A549 (cell line): ENCODE measurements around the gene LTB. TPM values are rescaled to one million over a fixed set of nuclear protein-coding genes. Genes with fewer than 3 reads are reported as not detected.

Experiments used
- ATAC-seq, 2 experiments: fragments of 200-7000 bp in 1 of 2; fragments of >200 bp in 1 of 2; cut with Nextera tagmentation in 1 of 2; cut with Tn5 transposase in 1 of 2; 3 replicates each; pipeline versions ENCODE4 v1.8.0 to v1.9.1; 2018 to 2020; ENCODE audit warnings: mild to moderate bottlenecking in 1 of 2, moderate library complexity in 1 of 2
- CTCF ChIA-PET: fragments of 300-600 bp; sonication (Branson Sonifier 250); formaldehyde crosslinking; extraction: SDS; loops from one replicate; lab custom pipeline; 2021; ENCODE audit warnings: antibody characterized with exemption, inconsistent platforms; lab: Yijun Ruan, JAX
- POLR2A ChIA-PET: fragments of 350-600 bp; formaldehyde crosslinking; extraction: SDS; loops from one replicate; lab custom pipeline; 2021; ENCODE audit warnings: antibody characterized with exemption, inconsistent platforms; lab: Yijun Ruan, JAX
- DNase-seq, 2 experiments: peaks; one replicate each; pipeline versions ENCODE4 v3.0.0 to v3.0.0-alpha.2; 2011 to 2016; ENCODE audit warnings: low read depth in 1 of 2, low spot score in 1 of 2
- FAIRE-seq: peaks from 2 replicates; lab custom pipeline; 2011; peaks lifted over from hg19 to GRCh38; lab: Jason Lieb, UNC
- H3K27ac ChIP-seq, 2 experiments: fragments of >200 bp; sonication (Bioruptor Twin); formaldehyde crosslinking; 3 replicates each; pipeline ENCODE4 v1.5.1; 2016 to 2017
- H3K4me1 ChIP-seq: fragments of >200 bp; sonication (Bioruptor Twin); formaldehyde crosslinking; 3 replicates; pipeline ENCODE4 v1.6.1; 2016
- H3K4me2 ChIP-seq: fragments of >200 bp; sonication (Bioruptor Twin); formaldehyde crosslinking; 3 replicates; pipeline ENCODE4 v1.6.1; 2016
- H3K4me3 ChIP-seq: fragments of >200 bp; sonication (Bioruptor Twin); formaldehyde crosslinking; 3 replicates; pipeline ENCODE4 v1.5.1; 2016
- H3K9me3 ChIP-seq: fragments of >200 bp; sonication (Bioruptor Twin); formaldehyde crosslinking; 3 replicates; pipeline ENCODE4 v1.6.1; 2016
- ATOH8 ChIP-seq: fragments of 250-450 bp; sonication (Bioruptor Pico); IDR thresholded peaks from 2 replicates; pipeline ENCODE4 v1.5.0; 2020; ENCODE audit warnings: low read depth, mild to moderate bottlenecking, moderate library complexity
- CHD2 ChIP-seq: fragments of 150-350 bp; IDR thresholded peaks from 2 replicates; pipeline ENCODE4 v1.6.1; 2014; ENCODE audit warnings: low read length; ENCODE audit not compliant: partially characterized antibody
- CTCF ChIP-seq: fragments of >200 bp; sonication (Bioruptor Twin); formaldehyde crosslinking; IDR thresholded peaks from 3 replicates; pipeline ENCODE4 v1.5.1; 2016
- E2F6 ChIP-seq: IDR thresholded peaks from 2 replicates; pipeline ENCODE4 v1.6.1; 2012; ENCODE audit warnings: low read depth, borderline replicate concordance
- EHF ChIP-seq: fragments of 250-450 bp; sonication (Bioruptor Pico); IDR thresholded peaks from 2 replicates; pipeline ENCODE4 v1.5.0; 2020; ENCODE audit warnings: mild to moderate bottlenecking
- EHMT2 ChIP-seq: fragments of 200-600 bp; sonication (generic); IDR thresholded peaks from 2 replicates; pipeline ENCODE4 v1.6.1; 2016; ENCODE audit warnings: antibody characterized with exemption, low read depth, mild to moderate bottlenecking, moderate library complexity
- FOXS1 ChIP-seq: fragments of 250-450 bp; sonication (Bioruptor Pico); IDR thresholded peaks from 2 replicates; pipeline ENCODE4 v1.5.0; 2020; ENCODE audit warnings: mild to moderate bottlenecking, moderate library complexity
- HEYL ChIP-seq: fragments of 250-450 bp; sonication (Bioruptor Pico); IDR thresholded peaks from 2 replicates; pipeline ENCODE4 v1.8.0; 2021; ENCODE audit warnings: mild to moderate bottlenecking, moderate library complexity
- JUN ChIP-seq, 2 experiments: fragments of >200 bp; sonication (Bioruptor Twin); formaldehyde crosslinking; IDR thresholded peaks; 2 replicates in 1 of 2; 3 replicates in 1 of 2; pipeline ENCODE4 v1.6.1; 2016 to 2017
- MAZ ChIP-seq: fragments of 150-350 bp; IDR thresholded peaks from 2 replicates; pipeline ENCODE4 v1.6.1; 2014; ENCODE audit warnings: antibody characterized with exemption, low read depth, low read length, borderline replicate concordance
- MYC ChIP-seq: IDR thresholded peaks from 2 replicates; pipeline ENCODE4 v1.6.1; 2012; ENCODE audit warnings: mild to moderate bottlenecking, inconsistent platforms, low read length, improper control_type of control experiment, borderline replicate concordance
- PBX3 ChIP-seq: IDR thresholded peaks from 2 replicates; pipeline ENCODE4 v1.6.1; 2012
- POLR2AphosphoS2 ChIP-seq: conservative IDR thresholded peaks from 2 replicates; pipeline ENCODE4 v1.6.1; 2012; ENCODE audit warnings: low read length, improper control_type of control experiment, inconsistent platforms
- RARB ChIP-seq: fragments of 250-450 bp; sonication (Bioruptor Pico); IDR thresholded peaks from 2 replicates; pipeline ENCODE4 v1.8.0; 2021; ENCODE audit warnings: mild to moderate bottlenecking, moderate library complexity
- RNF2 ChIP-seq: fragments of 200-600 bp; sonication (generic); IDR thresholded peaks from 2 replicates; pipeline ENCODE4 v1.6.1; 2016; ENCODE audit warnings: low read depth, mild to moderate bottlenecking, antibody characterized with exemption, moderate library complexity, borderline replicate concordance
- SREBF2 ChIP-seq: fragments of 450-650 bp; IDR thresholded peaks from 2 replicates; pipeline ENCODE4 v1.6.1; 2014; ENCODE audit warnings: mild to moderate bottlenecking, moderate library complexity
- TFCP2L1 ChIP-seq: fragments of 250-450 bp; sonication (Bioruptor Pico); IDR thresholded peaks from 2 replicates; pipeline ENCODE4 v1.5.0; 2021; ENCODE audit warnings: mild to moderate bottlenecking
- ZC3H11A ChIP-seq: fragments of 450-650 bp; IDR thresholded peaks from 2 replicates; pipeline ENCODE4 v1.6.1; 2014; ENCODE audit warnings: antibody characterized with exemption, mild to moderate bottlenecking
- WGBS: methylation state at CpG from one replicate; pipeline ENCODE4 v1.1.6; 2017; ENCODE audit errors: missing lambda C conversion rate; 5-methylcytosine and 5-hydroxymethylcytosine counted together
- polyA plus RNA-seq, 4 experiments: library from polyadenylated mRNA; depleted of rRNA in 3 of 4; stranded (reverse); fragments of >200 nt; fragmentation: RNase III in 1 of 4; extraction: RNeasy Plus Mini Kit Qiagen cat#74134 plus additional on column Dnase treatment in 1 of 4; gene quantifications; 2 replicates in 3 of 4; 3 replicates in 1 of 4; pipeline ENCODE4 v1.2.3, GENCODE V29; 2011 to 2017

LTB gene
- polyA plus RNA-seq, 2 of the 4 experiments (the other 2 are of a cell fraction), result 0.14 to 0.26 TPM

- POLR2A ChIA-PET, result interaction anchor here (1.4 kb wide), 1 partner anchor 9 kb away, joined by 6 read pairs; the partner anchor contains the start of gene DDX39B
- Histone ChIP-seq H3K4me3 (no peak overlapping the region), H3K4me1 (no peaks in the 10 kb centered on the region), H3K27ac (no peak overlapping the region), H3K4me2 (no peak overlapping the region), H3K9me3 (no peaks in the 10 kb centered on the region)
- ATAC-seq (no peak), FAIRE-seq (no peak), DNase-seq (no peak)
- CTCF ChIA-PET, result interaction anchor here (0.5 to 1.6 kb wide), 7 partner anchors 10 to 373 kb away, joined by 3 to 6 read pairs (median 3); partner anchors contain the start of genes ATP6V1G2 and DDX39B
- TF ChIP-seq EHMT2, result no peak
- TF ChIP-seq EHF (CRISPR knock-in tag), result no peak
- no peak for TF ChIP-seq E2F6
- 0 out of 2 replicates have a peak, but pooled peaks have one; percentile 1 for TF ChIP-seq POLR2AphosphoS2
- TF ChIP-seq, all 56 proteins: peak for 1
- 89% methylated on average over 9 of the region's 9 CpGs for WGBS
Observed at GRCh38 chr6:31531771-31532643, 50.2 kb downstream of the LTB start.

- ChIA-PET CTCF (interaction anchor here (0.8 to 1.6 kb wide), 6 partner anchors 10 to 134 kb away, joined by 3 to 6 read pairs (median 4); partner anchors contain the start of genes ATP6V1G2 and DDX39B), POLR2A (interaction anchor here (1.4 kb wide), 1 partner anchor 10 kb away, joined by 6 read pairs; the partner anchor contains the start of gene DDX39B)
- H3K4me2 ChIP-seq, result no peak overlapping the region
- H3K27ac ChIP-seq, result no peak overlapping the region
- H3K9me3 ChIP-seq, result no peaks in the 10 kb centered on the region
- no peak overlapping the region for H3K4me3 ChIP-seq
- ATAC-seq (no peak), FAIRE-seq (no peak), DNase-seq (no peak)
- 85% methylated on average over 7 of the region's 7 CpGs for WGBS
- H3K4me1 ChIP-seq, result no peaks in the 10 kb centered on the region
- TF ChIP-seq PBX3 (no peak), EHMT2 (no peak), JUN (IDR thresholded peaks at IDR 0.05) (no peak), E2F6 (no peak), TFCP2L1 (CRISPR knock-in tag) (no peak), CTCF (no peak), CHD2 (no peak), RNF2 (no peak), ZC3H11A (no peak)
Observed at GRCh38 chr6:31531162-31531561, 51.1 kb downstream of the LTB start.

- no peaks in the 10 kb centered on the region for H3K4me1 ChIP-seq
- ATAC-seq (0 out of 6 replicates have a peak, but pooled peaks of 1 of the 2 experiments have one; percentile 4), DNase-seq (no peak), FAIRE-seq (no peak)
- H3K27ac ChIP-seq, result no peak overlapping the region
- ChIA-PET CTCF (interaction anchor here (1.2 kb wide), 1 partner anchor 36 kb away, joined by 3 read pairs; no protein-coding TSS in a partner anchor), POLR2A (no interaction called here)
- no peak overlapping the region for H3K4me3 ChIP-seq
- 74% methylated on average over 5 of the region's 6 CpGs for WGBS
- H3K9me3 ChIP-seq, result no peaks in the 10 kb centered on the region
- H3K4me2 ChIP-seq, result no peak overlapping the region
- TF ChIP-seq HEYL, result no peak
- TF ChIP-seq MAZ, result no peak
- TF ChIP-seq FOXS1, result no peak
- no peak for TF ChIP-seq ATOH8 (CRISPR knock-in tag)
- TF ChIP-seq SREBF2, result no peak
- no peak for TF ChIP-seq CTCF
- no peak for TF ChIP-seq MYC
- TF ChIP-seq RARB (CRISPR knock-in tag), result no peak
- no peak for TF ChIP-seq POLR2AphosphoS2
Observed at GRCh38 chr6:31530659-31531058, 51.6 kb downstream of the LTB start.
